Hepatocyte (in vitro differentiated cells): Measurements from ENCODE around the gene KANSL3.

ENCODE experiments used
- EZH2 ChIP-seq: fragments of 200-600 bp; sonication (generic); IDR thresholded peaks from 2 replicates; pipeline ENCODE4 v1.6.1; 2016; ENCODE audit warnings: antibody characterized with exemption, mild to moderate bottlenecking, borderline replicate concordance
- EZH2phosphoT487 ChIP-seq: fragments of 200-600 bp; sonication (generic); IDR thresholded peaks from one replicate; pipeline ENCODE4 v1.6.1; 2018; ENCODE audit warnings: antibody characterized with exemption, mild to moderate bottlenecking, low read depth, moderate library complexity; ENCODE audit not compliant: unreplicated experiment, severe bottlenecking
- TF ChIP-seq, protein P1 (sequence below): fragments of 200-600 bp; sonication (generic); IDR thresholded peaks from 2 replicates; pipeline ENCODE4 v1.5.1; 2016; ENCODE audit warnings: antibody characterized with exemption, mild to moderate bottlenecking; ENCODE audit not compliant: poor library complexity

GRCh38 chr2:96608469-96609455, 29.4 kb downstream of the KANSL3 start:
- TF ChIP-seq, protein P1, sequence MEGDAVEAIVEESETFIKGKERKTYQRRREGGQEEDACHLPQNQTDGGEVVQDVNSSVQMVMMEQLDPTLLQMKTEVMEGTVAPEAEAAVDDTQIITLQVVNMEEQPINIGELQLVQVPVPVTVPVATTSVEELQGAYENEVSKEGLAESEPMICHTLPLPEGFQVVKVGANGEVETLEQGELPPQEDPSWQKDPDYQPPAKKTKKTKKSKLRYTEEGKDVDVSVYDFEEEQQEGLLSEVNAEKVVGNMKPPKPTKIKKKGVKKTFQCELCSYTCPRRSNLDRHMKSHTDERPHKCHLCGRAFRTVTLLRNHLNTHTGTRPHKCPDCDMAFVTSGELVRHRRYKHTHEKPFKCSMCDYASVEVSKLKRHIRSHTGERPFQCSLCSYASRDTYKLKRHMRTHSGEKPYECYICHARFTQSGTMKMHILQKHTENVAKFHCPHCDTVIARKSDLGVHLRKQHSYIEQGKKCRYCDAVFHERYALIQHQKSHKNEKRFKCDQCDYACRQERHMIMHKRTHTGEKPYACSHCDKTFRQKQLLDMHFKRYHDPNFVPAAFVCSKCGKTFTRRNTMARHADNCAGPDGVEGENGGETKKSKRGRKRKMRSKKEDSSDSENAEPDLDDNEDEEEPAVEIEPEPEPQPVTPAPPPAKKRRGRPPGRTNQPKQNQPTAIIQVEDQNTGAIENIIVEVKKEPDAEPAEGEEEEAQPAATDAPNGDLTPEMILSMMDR = no peak
- no peak for TF ChIP-seq EZH2phosphoT487
- TF ChIP-seq EZH2 = no peak
